ENCODE data around the gene TATDN2.

DNA sequence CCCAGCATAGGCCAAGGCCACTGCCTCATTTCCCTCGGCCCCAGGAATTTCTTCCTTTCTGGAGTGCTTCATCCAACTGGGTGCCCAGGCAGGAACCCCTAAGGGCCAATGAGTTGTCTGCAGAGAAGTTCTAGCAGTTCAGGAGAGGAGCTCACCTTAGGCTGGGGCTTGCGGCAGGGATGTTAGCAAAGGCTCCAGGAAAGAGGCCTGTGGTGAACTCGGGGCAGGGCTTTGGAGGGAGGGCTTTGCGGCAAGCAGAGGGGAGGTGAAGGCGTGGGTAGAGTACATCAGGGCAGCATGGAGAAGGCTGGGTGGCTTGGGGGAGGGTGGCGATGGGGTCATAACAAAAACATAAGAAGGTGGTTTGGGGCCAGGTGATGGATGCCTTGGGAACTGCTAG, 43.4 kb downstream of the TATDN2 start:
- TF ChIP-seq POLR2AphosphoS5 (IDR thresholded peaks at IDR 0.05) (no peak), POLR2A (IDR thresholded peaks at IDR 0.05) (no peak)

Data from spleen (tissue), 3 donors.